ENCODE measurements around the gene GATAD2A. TPM values are rescaled to one million over a fixed set of nuclear protein-coding genes. Genes with fewer than 3 reads are reported as not detected.

The GATAD2A gene
- total RNA-seq, 4 donors from 2014 or later, result 67.8 to 99.9 (median 79.8) TPM

DNA sequence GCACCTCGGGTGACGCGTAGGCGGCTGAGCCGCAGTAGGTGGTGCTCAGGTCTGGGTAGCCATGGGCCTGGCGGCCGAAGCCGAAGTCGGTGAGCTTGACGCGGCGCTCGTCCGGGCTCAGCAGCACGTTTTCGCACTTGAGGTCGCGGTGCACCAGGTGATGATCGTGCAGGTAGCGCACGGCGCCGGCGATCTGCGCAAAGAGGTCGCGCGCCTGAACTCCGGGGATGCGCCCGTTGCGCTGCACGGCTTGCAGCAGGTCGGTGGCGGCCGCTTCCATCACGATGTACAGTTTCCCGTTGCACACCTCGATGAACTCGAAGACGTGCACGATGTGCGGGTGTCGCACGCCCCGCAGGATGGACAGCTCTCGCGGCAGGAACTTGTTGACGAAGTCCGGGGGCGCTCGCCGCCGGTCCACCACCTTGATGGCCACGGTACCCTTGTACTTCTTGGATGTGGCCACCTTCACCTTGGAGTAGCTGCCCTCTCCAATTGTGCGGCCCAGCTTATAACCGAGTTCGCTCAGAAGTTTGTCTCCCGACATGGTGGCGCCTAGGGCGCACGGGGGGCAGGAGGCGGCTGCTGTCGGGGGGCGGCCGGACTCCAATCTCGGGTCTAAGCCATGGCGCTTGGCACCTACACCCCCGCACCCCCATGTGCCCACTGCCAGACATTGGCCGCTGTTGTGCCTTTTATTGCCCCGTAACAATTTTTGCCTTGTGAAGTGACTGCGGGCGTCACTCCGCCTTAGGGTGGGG, 109.6 kb downstream of the GATAD2A start, which contains the start of gene TSSK6:
TSS of gene TSSK6 (minus strand) at position 668 of the 761 bp plus-strand sequence. CDS start at position 547, 121 bp downstream.
- peaks cover 0 to 24% (median 8%) of the 10 kb centered on the region in 4 donors for H3K4me1 ChIP-seq
- H3K36me3 ChIP-seq, result peaks cover 0 to 8% (median 0%) of the 10 kb centered on the region in 3 donors
- peak within 1 kb of the TSS; percentile 72 to 87 (median 83) for H3K27ac ChIP-seq
- H3K9me3 ChIP-seq, result no peaks in the 10 kb centered on the region
- peak within 1 kb of the TSS; percentile 69 to 87 (median 74) for H3K4me3 ChIP-seq
- DNase-seq, result no peak
- TF ChIP-seq, protein P1, sequence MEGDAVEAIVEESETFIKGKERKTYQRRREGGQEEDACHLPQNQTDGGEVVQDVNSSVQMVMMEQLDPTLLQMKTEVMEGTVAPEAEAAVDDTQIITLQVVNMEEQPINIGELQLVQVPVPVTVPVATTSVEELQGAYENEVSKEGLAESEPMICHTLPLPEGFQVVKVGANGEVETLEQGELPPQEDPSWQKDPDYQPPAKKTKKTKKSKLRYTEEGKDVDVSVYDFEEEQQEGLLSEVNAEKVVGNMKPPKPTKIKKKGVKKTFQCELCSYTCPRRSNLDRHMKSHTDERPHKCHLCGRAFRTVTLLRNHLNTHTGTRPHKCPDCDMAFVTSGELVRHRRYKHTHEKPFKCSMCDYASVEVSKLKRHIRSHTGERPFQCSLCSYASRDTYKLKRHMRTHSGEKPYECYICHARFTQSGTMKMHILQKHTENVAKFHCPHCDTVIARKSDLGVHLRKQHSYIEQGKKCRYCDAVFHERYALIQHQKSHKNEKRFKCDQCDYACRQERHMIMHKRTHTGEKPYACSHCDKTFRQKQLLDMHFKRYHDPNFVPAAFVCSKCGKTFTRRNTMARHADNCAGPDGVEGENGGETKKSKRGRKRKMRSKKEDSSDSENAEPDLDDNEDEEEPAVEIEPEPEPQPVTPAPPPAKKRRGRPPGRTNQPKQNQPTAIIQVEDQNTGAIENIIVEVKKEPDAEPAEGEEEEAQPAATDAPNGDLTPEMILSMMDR (IDR thresholded peaks at IDR 0.05), result no peak
- H3K27me3 ChIP-seq, result no peaks in the 10 kb centered on the region

GRCh38 chr19:19515642-19516519, 110.4 kb downstream of the GATAD2A start, which contains the start of gene NDUFA13:
NDUFA13 (plus strand) TSS chr19:19516225; CDS start chr19:19516239, 14 bp downstream.
- Histone ChIP-seq H3K4me1 (peaks cover 0 to 24% (median 8%) of the 10 kb centered on the region in 4 donors), H3K27me3 (no peaks in the 10 kb centered on the region), H3K9me3 (no peaks in the 10 kb centered on the region), H3K4me3 (peak within 1 kb of the TSS; percentile 69 to 87 (median 74)), H3K36me3 (peaks cover 0 to 16% (median 0%) of the 10 kb centered on the region in 3 donors), H3K27ac (peak within 1 kb of the TSS; percentile 72 to 87 (median 83))
- DNase-seq, result peak; percentile 90 to 97 (median 96)
- peak; percentile 76 to 78 for TF ChIP-seq POLR2A (IDR thresholded peaks at IDR 0.05)
- TF ChIP-seq, protein P1 (IDR thresholded peaks at IDR 0.05), result peak in 4 of 6 experiments; percentile 3 to 27 (median 5)

DNA sequence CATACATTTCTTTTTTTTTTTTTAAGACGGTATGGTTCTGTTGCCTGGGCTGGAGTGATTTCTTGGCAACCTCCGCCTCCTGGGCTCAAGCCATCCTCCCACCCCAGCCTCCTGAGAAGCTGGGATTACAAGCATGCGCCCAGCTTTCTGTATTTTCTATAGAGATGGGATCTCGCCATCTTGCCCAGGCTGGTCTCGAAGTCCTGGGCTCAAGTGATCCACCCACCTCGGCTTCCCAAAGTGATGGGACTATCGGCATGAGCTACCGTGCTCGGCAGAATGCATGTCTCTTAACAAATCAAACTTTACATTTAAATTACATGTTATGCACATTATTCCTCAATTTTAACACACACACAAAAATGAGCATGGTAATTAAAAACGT, 111.8 kb downstream of the GATAD2A start:
- DNase-seq, result no peak
- no peak for TF ChIP-seq POLR2A (IDR thresholded peaks at IDR 0.05)
- TF ChIP-seq, protein P1 (IDR thresholded peaks at IDR 0.05), result no peak
- Histone ChIP-seq H3K36me3 (peaks cover 0 to 16% (median 0%) of the 10 kb centered on the region in 3 donors), H3K27ac (no peak overlapping the region), H3K27me3 (no peaks in the 10 kb centered on the region), H3K4me1 (peaks cover 0 to 24% (median 8%) of the 10 kb centered on the region in 4 donors), H3K9me3 (no peaks in the 10 kb centered on the region), H3K4me3 (peak overlapping the region in 2 of 4 donors; percentile 69 to 87)

GRCh38 chr19:19520989-19521388, 115.5 kb downstream of the GATAD2A start:
- H3K4me3 ChIP-seq, result no peak overlapping the region
- H3K27ac ChIP-seq, result no peak overlapping the region
- TF ChIP-seq, protein P1 (IDR thresholded peaks at IDR 0.05), result no peak
- TF ChIP-seq POLR2A (IDR thresholded peaks at IDR 0.05), result no peak
- H3K36me3 ChIP-seq, result peaks cover 0 to 39% (median 0%) of the 10 kb centered on the region in 3 donors
- no peaks in the 10 kb centered on the region for H3K27me3 ChIP-seq
- DNase-seq, result no peak
- H3K9me3 ChIP-seq, result no peaks in the 10 kb centered on the region
- peaks cover 0 to 22% (median 15%) of the 10 kb centered on the region in 4 donors for H3K4me1 ChIP-seq

DNA sequence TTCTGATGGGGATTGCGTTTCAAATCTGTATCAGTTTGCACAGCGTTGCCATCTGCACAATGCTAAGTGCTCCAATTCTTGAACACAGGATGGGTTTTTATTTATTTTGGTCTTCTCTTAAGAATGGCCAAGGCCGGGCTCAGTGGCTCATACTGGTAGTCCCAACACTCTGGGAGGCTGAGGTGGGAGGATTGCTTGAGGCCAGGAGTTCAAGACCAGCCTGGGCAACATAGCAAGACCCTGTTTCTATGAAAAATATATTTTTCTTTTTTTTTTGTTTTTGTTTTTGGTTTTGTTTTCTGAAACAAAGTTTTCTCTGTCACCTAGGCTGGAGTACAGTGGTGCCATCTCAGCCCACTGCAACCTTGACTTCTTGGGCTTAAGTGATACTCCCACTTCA, 117.7 kb downstream of the GATAD2A start:
- Histone ChIP-seq H3K27ac (no peak overlapping the region), H3K36me3 (peaks cover 0 to 59% (median 0%) of the 10 kb centered on the region in 3 donors), H3K4me3 (no peak overlapping the region), H3K27me3 (no peaks in the 10 kb centered on the region), H3K9me3 (no peaks in the 10 kb centered on the region), H3K4me1 (peaks cover 0 to 21% (median 7%) of the 10 kb centered on the region in 4 donors)
- no peak for DNase-seq
- TF ChIP-seq, protein P1 (IDR thresholded peaks at IDR 0.05), result no peak
- no peak for TF ChIP-seq POLR2A (IDR thresholded peaks at IDR 0.05)

Data from Peyer's patch (tissue), 4 donors.